Gastroesophageal sphincter (tissue), 3 donors: ENCODE data around the gene FBXL3.

Experiments used
- POLR2A ChIP-seq, 2 donors: fragments of 450-650 bp; IDR thresholded peaks; one replicate each; pipeline ENCODE4 v1.6.1; 2017; ENCODE audit warnings: antibody characterized with exemption in 2 of 2, mild to moderate bottlenecking in 2 of 2, moderate library complexity in 1 of 2
- TF ChIP-seq, protein P1 (sequence below), 4 experiments: fragments of 200-600 bp in 2 of 4; fragments of 450-650 bp in 2 of 4; sonication (generic) in 1 of 4; IDR thresholded peaks; one replicate each; pipeline ENCODE4 v1.5.1; 2017 to 2019; ENCODE audit warnings: antibody characterized with exemption in 4 of 4, mild to moderate bottlenecking in 2 of 4, moderate library complexity in 2 of 4

DNA sequence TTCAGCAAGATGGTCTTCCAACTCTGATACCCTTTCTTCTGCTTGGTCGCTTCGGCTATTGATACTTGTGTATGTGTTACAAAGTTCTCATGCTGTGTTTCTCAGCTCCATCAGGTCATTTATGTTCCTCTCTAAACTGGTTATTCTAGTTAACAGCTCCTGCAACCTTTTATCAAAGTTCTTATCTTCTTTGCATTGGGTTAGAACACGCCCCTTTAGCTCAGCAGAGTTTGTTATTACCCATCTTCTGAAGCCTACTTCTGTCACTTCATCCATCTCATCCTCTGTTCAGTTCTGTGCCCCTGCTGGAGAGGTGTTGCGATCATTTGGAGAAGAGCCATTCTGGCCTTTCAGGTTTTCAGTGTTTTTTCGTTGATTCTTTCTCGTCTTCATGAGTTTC lies 59.9 kb downstream of the FBXL3 start:
- TF ChIP-seq, protein P1, sequence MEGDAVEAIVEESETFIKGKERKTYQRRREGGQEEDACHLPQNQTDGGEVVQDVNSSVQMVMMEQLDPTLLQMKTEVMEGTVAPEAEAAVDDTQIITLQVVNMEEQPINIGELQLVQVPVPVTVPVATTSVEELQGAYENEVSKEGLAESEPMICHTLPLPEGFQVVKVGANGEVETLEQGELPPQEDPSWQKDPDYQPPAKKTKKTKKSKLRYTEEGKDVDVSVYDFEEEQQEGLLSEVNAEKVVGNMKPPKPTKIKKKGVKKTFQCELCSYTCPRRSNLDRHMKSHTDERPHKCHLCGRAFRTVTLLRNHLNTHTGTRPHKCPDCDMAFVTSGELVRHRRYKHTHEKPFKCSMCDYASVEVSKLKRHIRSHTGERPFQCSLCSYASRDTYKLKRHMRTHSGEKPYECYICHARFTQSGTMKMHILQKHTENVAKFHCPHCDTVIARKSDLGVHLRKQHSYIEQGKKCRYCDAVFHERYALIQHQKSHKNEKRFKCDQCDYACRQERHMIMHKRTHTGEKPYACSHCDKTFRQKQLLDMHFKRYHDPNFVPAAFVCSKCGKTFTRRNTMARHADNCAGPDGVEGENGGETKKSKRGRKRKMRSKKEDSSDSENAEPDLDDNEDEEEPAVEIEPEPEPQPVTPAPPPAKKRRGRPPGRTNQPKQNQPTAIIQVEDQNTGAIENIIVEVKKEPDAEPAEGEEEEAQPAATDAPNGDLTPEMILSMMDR (IDR thresholded peaks at IDR 0.05) = no peak
- no peak for TF ChIP-seq POLR2A (IDR thresholded peaks at IDR 0.05)
